Panc1 (cell line): Measurements from ENCODE around the gene PFKFB4. TPM values are rescaled to one million over a fixed set of nuclear protein-coding genes. Genes with fewer than 3 reads are reported as not detected.

Source experiments
- ATAC-seq: fragments of 200-7000 bp; cut with Tn5 transposase; 2 replicates; pipeline ENCODE4 v1.9.1; 2020; ENCODE audit warnings: mild to moderate bottlenecking, moderate library complexity
- BruUV-seq: library from RNA; stranded (reverse); fragments of 400-500 nt; replicated peaks from 2 replicates; lab custom pipeline; 2021; lab: Mats Ljungman, UMichigan
- CTCF ChIA-PET: fragments of 300-600 bp; sonication (Branson Sonifier 250); formaldehyde crosslinking; loops from one replicate; lab custom pipeline; 2022; ENCODE audit warnings: antibody characterized with exemption; lab: Charles Lee
- POLR2A ChIA-PET: fragments of 300-600 bp; sonication (Branson Sonifier 250); formaldehyde crosslinking; loops from one replicate; lab custom pipeline; 2022; ENCODE audit warnings: antibody characterized with exemption; lab: Charles Lee
- DNase-seq: peaks from one replicate; pipeline ENCODE4 v3.0.0-alpha.2; 2010; ENCODE audit warnings: low read depth, low spot score
- H3K27ac ChIP-seq: 2 replicates; pipeline ENCODE4 v1.5.1; 2011; ENCODE audit warnings: mild to moderate bottlenecking, low read length, inconsistent platforms
- H3K27me3 ChIP-seq: fragments of 200-500 bp; sonication (Bioruptor generic); 2 replicates; pipeline ENCODE4 v1.6.0; 2014; ENCODE audit warnings: low read length, inconsistent platforms; ENCODE audit not compliant: control insufficient read depth, insufficient read depth
- H3K36me3 ChIP-seq: fragments of 200-500 bp; sonication (Bioruptor generic); 2 replicates; pipeline ENCODE4 v1.5.1; 2014; ENCODE audit warnings: inconsistent platforms, mild to moderate bottlenecking, low read length, moderate library complexity; ENCODE audit not compliant: control insufficient read depth, insufficient read depth
- H3K4me1 ChIP-seq: 2 replicates; pipeline ENCODE4 v1.5.1; 2011; ENCODE audit warnings: inconsistent platforms, mild to moderate bottlenecking, low read length, moderate library complexity; ENCODE audit not compliant: control insufficient read depth, insufficient read depth
- H3K4me3 ChIP-seq, 2 experiments: 2 replicates each; pipeline ENCODE4 v1.5.1; 2011 to 2012; ENCODE audit warnings: low read depth in 2 of 2, low read length in 2 of 2, mild to moderate bottlenecking in 2 of 2, inconsistent platforms in 1 of 2, moderate library complexity in 1 of 2
- H3K9me3 ChIP-seq: fragments of 200-500 bp; sonication (Bioruptor generic); 2 replicates; pipeline ENCODE4 v1.5.1; 2014; ENCODE audit warnings: low read depth, mild to moderate bottlenecking, inconsistent platforms, low read length, moderate library complexity; ENCODE audit not compliant: control insufficient read depth, insufficient read depth
- POLR2AphosphoS5 ChIP-seq: IDR thresholded peaks from 2 replicates; pipeline ENCODE4 v1.6.1; 2012; ENCODE audit warnings: mild to moderate bottlenecking, low read depth, low read length, moderate library complexity
- REST ChIP-seq, 2 experiments: IDR thresholded peaks; 2 replicates each; pipeline ENCODE4 v1.6.1; 2011 to 2012; ENCODE audit warnings: low read depth in 2 of 2, control low read depth in 1 of 2, low read length in 1 of 2, mild to moderate bottlenecking in 1 of 2, moderate library complexity in 1 of 2; ENCODE audit not compliant: insufficient read depth in 1 of 2
- SIN3A ChIP-seq: IDR thresholded peaks from 2 replicates; pipeline ENCODE4 v1.6.1; 2012; ENCODE audit warnings: low read depth, mild to moderate bottlenecking, low read length, moderate library complexity, borderline replicate concordance; ENCODE audit not compliant: insufficient read depth
- TCF7L2 ChIP-seq: IDR thresholded peaks from 2 replicates; pipeline ENCODE4 v1.6.1; 2011; ENCODE audit warnings: mild to moderate bottlenecking, low read depth, low read length, inconsistent platforms
- in situ Hi-C: cut with HindIII; loops from 2 replicates; pipeline ENCODE4 v1.10.0; 2016; ENCODE audit warnings: low sequenced_read_pairs, low pct_unique_long_range_greater_than_20kb
- intact Hi-C: fragments of 100-400 bp; cut with micrococcal nuclease; formaldehyde crosslinking; loops from one replicate; pipeline ENCODE4 v1.10.0; 2022; ENCODE audit not compliant: unreplicated experiment
- total RNA-seq: library from RNA; stranded (reverse); gene quantifications from one replicate; pipeline ENCODE4 v1.2.1, GENCODE V29; 2021; ENCODE audit not compliant: unreplicated experiment
- TF ChIP-seq, protein P1 (sequence below): fragments of 450-650 bp; IDR thresholded peaks from 2 replicates; pipeline ENCODE4 v1.5.1; 2017; ENCODE audit warnings: mild to moderate bottlenecking

Gene PFKFB4
- total RNA-seq, 1 experiment from 2014 or later = 6.0 TPM

DNA sequence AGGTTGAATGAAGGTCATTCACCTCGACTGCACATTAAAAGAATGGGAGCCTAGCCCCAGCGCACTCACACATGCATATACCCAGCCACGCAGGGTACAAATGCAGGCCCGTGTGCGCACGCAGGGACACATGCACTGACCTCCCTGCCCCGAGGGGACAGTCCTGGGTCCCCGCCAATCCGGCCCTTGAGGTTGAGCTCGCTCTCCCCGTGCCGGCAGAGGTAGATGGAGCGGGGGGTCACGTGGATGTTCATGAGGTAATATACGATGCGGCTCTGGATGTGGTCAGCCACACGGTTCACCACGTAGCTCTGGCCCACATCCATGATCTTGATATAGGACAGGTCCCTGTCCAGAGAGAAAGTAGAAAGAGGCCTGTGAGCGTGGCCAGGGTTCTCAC lies 20.5 kb downstream of the PFKFB4 start:
- no peaks in the 10 kb centered on the region for H3K9me3 ChIP-seq
- ChIA-PET POLR2A (no interaction called here), CTCF (no interaction called here)
- in situ Hi-C loops (no loop called here), intact Hi-C loops (no loop called here)
- ATAC-seq (no peak), DNase-seq (no peak)
- no TSS peak for BruUV-seq
- H3K4me3 ChIP-seq = no peak overlapping the region
- no peak overlapping the region for H3K27ac ChIP-seq
- no peaks in the 10 kb centered on the region for H3K27me3 ChIP-seq
- no peaks in the 10 kb centered on the region for H3K4me1 ChIP-seq
- TF ChIP-seq, protein P1, sequence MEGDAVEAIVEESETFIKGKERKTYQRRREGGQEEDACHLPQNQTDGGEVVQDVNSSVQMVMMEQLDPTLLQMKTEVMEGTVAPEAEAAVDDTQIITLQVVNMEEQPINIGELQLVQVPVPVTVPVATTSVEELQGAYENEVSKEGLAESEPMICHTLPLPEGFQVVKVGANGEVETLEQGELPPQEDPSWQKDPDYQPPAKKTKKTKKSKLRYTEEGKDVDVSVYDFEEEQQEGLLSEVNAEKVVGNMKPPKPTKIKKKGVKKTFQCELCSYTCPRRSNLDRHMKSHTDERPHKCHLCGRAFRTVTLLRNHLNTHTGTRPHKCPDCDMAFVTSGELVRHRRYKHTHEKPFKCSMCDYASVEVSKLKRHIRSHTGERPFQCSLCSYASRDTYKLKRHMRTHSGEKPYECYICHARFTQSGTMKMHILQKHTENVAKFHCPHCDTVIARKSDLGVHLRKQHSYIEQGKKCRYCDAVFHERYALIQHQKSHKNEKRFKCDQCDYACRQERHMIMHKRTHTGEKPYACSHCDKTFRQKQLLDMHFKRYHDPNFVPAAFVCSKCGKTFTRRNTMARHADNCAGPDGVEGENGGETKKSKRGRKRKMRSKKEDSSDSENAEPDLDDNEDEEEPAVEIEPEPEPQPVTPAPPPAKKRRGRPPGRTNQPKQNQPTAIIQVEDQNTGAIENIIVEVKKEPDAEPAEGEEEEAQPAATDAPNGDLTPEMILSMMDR = no peak
- TF ChIP-seq SIN3A = no peak
- TF ChIP-seq POLR2AphosphoS5 = no peak
- TF ChIP-seq TCF7L2 = no peak
- no peak for TF ChIP-seq REST (IDR thresholded peaks at IDR 0.05; ENCODE audit: insufficient read depth in 1 of 2, low read depth in 2 of 2, low read length in 1 of 2)
- no peaks in the 10 kb centered on the region for H3K36me3 ChIP-seq

DNA sequence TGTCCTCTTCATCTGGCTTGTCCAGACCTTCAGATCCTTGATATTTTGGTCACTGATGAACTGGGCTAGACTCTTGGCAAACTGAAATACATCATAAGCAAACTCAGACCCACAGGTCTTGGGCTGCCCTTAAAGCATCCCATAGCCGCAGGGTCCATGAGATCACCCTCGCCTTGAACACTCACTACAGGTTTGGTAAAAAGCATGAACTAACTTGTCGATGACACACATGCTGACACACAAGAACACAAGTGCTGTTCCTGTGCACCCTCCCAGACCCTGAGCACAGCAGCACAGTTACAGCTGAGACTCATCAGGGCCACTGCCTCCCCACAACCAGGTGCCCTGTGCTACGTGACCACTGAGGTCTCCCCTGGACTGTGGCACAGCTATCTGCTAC lies 21.0 kb downstream of the PFKFB4 start:
- Histone ChIP-seq H3K36me3 (no peaks in the 10 kb centered on the region), H3K4me3 (no peak overlapping the region), H3K27ac (no peak overlapping the region), H3K27me3 (no peaks in the 10 kb centered on the region), H3K4me1 (no peaks in the 10 kb centered on the region), H3K9me3 (no peaks in the 10 kb centered on the region)
- DNase-seq = no peak
- no peak for ATAC-seq
- ChIA-PET CTCF (no interaction called here), POLR2A (no interaction called here)
- intact Hi-C loops (no loop called here), in situ Hi-C loops (no loop called here)
- TF ChIP-seq TCF7L2 (no peak), POLR2AphosphoS5 (no peak), REST (IDR thresholded peaks at IDR 0.05; ENCODE audit: insufficient read depth in 1 of 2, low read depth in 2 of 2, low read length in 1 of 2) (no peak), SIN3A (no peak)
- TF ChIP-seq, protein P1 = no peak
- BruUV-seq = no TSS peak
